ENCODE measurements around the gene PARVB.

- TF ChIP-seq CTCF (IDR thresholded peaks at IDR 0.05) (no peak), POLR2A (IDR thresholded peaks at IDR 0.05) (no peak)
Observed at GRCh38 chr22:44173154-44173553, 149.1 kb downstream of the PARVB start.
